ENCODE data around the gene TMC6.
A peak's percentile ranks its signal among the peaks of the same experiment; 100 is the strongest.

Gene TMC6

DNA sequence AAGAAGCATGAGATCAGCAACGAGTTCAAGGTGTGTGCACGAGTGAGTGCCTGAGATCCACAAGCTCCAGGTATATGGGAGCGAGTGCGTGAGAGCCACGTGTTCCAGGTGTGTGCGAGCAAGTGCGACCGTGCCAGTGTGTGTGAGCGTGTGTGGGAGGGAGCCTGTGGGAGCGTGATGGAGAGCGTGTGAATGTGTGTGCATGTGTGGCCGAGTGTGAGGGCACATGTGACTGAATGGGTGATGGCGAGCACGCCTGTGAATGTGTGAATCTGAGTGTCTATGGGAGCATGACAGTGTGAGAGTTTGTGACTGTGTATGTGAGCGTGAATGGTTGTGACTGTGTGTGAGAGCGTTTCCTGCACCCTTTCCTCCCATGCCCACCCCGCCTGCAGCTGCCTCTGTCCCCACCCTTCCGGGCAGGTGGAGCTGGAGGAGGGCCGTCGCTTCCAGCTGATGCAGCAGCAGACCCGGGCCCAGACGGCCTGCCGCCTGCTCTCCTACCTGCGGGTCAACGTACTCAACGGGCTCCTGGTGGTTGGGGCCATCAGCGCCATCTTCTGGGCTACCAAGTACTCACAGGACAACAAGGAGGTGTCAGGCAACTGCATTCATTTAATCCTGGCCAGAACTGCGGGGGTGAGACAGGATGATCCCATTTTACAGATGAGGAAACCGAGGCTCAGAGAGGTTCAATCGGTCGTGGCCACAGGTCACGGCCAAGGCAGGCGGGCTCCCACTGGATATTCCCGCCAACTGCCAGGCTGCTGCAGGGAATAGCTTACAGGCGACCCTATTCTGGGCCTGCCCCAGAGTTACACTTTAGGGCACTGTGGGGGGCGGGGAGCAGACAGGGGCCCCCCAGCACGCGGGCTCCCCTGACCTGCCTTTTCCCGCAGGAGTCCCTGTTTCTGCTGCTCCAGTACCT lies 5.7 kb upstream of the TMC6 start:
- no peak for DNase-seq

DNA sequence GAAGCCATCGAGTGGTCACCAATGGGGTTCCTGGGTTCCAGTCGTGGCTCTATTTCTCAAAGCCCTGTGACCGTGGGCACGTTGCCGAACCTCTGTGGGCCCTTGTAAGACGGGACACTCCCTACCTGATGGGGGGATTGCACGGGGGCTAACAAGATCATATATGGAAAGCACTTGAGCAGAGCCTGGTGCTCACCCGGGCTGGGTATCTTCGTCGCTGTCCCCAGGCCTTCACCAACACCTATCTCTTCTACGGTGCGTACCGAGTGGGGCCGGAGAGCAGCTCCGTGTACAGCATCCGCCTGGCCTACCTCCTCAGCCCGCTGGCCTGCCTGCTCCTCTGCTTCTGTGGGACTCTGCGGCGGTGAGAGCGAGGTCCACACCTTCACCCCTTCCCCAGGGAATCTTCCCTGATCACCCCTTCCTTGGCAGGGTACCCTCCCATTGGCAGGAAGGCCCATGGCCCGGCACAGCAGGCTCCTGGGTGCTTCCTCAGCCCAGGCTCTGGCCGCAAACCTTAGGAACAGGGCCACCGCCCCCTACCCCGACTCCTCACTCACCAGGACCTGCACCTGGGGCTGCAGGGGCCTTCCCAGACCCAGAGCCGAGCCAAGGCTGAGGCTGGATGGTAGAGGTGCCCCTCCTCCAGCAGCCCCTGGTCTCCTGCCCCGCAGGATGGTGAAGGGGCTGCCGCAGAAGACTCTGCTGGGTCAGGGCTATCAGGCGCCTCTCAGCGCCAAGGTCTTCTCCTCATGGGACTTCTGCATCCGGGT lies 4.8 kb upstream of the TMC6 start:
- no peak for DNase-seq

DNA sequence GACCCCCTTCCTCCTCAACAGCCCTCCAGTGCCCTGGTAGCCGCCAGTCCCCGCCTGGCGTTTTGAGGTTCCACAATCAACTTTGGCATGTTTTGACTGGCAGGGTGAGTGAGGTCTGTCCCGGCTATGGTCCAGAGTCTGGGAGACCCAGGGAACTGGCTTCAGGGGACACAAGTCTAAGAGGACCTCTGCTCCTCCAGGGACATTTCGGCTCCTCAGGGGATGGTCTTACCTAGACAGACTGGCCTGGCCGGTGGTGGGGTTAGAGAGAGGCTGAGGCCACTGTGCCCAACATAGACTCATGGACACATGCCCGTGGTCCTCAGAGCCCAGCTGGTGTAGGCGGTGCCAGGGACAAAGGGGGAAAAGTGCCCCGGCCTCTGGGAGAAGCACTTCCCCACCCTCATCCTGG lies 4.2 kb upstream of the TMC6 start:
- no peak for DNase-seq

DNA sequence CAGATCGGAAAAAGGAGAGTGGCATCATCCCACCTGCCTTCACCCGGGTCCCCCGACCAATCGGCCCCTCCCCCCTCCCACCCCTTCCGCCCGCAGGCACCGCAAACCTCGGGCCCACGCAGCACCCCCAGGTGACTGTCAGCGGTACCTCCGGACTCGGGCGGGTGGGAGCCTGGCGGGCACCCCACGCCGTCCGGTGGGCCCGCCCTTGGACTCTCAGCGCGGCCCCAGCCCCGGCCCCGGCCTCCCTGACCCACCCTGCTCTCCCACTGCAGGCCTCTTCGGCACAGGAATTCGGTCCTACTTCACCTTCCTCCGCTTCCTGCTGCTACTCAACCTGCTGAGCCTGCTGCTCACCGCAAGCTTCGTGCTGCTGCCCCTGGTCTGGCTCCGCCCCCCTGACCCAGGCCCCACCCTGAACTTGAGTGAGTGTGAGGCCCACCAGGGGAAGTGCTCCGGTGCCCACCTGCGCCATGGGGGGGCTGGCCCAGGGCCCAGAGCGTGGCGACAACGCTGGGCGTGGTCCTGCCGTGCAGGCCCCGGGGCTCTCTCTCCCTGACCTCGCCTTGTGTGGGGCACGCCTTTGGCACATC lies 3.6 kb upstream of the TMC6 start:
- DNase-seq, result peak; percentile 33

DNA sequence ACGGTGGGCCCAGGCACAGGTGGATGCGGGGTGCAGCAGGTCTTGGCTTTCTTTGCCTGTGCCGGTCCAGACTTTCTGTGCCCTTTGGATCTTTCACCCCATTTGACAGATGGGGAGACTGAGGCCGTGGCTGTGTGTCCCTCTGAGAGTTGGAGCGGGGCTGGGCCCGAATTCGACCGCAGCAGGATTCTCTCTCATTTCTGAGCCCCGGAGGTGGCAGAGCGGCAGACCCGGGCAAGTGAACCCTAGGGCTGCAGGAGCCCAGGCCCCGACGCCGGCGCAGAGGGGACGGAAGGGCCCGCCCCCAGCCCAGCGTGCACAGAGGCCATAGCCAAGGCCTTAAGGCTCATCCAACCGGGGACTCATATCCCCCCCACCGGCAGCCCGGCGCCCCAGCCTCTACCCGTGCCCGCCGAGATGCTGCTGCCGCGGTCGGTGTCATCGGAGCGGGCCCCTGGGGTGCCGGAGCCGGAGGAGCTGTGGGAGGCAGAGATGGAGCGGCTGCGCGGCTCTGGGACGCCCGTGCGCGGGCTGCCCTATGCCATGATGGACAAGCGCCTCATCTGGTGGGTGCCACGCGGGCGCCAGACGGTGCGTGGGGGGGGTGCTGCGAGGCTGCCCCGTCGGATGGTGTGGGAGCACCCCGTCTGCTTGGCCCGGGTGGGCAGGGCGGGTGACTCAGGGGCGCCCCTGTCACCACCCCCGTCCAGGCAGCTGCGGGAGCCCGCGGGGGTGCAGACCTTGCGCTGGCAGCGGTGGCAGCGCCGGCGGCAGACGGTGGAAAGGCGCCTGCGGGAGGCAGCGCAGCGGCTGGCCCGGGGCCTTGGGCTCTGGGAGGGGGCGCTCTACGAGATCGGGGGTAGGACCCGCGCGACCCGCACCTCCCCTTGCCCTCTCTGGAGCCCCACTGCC lies 2.9 kb upstream of the TMC6 start:
- no peak for DNase-seq

DNA sequence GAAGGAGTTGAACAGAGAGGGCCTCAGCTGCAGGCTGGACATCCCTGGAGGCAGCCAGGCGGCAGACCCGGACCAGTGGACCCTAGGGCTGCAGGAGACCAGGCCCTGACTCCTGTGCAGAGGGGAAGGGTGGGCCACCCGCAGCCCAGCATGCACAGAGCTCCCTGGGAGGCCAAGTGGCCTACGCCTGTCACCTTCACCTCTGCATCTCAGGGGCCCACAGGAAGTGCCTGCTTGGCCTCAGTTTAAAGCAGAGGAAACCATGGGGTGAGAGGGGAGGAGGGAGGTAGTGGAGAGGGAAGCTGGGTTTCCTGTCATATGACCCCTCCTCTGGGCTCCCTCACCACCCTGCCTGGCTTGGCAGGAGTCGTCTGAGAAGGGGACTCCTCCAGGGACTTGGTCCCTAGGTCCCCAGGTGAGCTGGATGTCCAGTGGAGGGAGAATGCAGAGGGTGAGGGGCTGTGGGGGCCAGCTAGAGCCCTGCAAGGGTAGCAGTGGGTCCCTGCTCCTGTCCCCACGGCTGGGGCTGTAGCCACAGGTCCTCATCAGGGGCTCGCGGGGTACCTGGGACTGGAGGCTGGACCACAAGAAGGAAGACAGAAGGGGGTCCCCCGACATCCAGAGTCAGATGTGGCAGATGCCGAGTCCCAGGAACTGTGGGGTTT lies 2.0 kb upstream of the TMC6 start, which contains the start of gene TMC8:
TMC8 (plus strand) TSS at position 335 of the 665 bp plus-strand sequence. CDS start 818 bp downstream, outside the sequence.
- peak; percentile 92 for DNase-seq

DNA sequence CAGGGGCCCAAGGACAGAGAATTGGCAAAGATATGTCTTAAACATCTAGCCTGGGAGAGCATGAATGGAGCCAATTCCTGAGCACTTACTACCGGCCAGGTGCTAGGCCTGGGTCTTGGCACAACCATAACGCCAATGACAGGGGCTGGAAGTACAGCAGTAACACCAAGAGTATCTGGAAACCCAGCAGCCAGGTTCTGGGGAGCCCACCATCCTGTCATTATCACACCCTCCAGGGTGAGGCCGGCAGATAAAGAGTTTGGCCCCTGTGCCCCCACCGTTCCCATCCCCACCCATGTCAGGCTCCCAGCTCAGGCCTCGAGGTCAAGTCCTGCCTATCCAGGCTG lies 1.5 kb upstream of the TMC6 start:
- DNase-seq, result no peak

DNA sequence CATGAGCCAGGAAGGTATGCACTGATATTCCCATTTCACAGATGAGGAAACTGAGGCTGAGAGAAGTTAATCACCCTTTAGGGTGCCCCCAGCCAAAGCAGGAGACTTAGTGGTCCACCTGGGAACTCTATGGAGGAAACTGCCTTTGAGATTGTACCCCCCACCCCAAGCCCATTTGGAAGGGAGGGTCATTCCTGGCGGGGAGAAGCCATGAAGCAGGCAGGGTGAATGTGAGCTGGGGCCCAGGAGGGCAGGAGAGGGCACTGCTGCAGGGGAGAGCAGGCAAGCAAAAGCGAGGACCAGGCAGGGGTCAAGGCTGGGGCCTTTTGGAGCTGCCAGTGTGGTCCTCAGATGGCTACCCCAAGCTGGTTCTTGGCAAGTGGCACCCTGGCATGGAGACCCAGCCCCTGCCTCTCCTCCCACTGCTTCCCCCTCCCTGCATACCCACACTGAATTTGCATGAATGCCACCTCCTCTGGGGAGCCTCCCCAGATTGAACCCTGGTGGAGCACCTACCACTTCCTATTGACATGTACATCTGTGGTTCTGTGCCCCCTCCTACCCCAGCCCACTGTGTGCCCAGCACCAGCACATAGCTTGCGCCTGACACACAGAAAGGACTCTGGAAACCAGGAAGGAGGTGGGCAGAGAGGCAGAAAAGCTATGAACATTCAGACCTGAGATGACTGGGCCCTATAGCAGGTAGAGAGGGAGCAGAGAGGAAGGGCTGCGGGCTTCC lies 965 bp upstream of the TMC6 start:
- peak; percentile 69 for DNase-seq

DNA sequence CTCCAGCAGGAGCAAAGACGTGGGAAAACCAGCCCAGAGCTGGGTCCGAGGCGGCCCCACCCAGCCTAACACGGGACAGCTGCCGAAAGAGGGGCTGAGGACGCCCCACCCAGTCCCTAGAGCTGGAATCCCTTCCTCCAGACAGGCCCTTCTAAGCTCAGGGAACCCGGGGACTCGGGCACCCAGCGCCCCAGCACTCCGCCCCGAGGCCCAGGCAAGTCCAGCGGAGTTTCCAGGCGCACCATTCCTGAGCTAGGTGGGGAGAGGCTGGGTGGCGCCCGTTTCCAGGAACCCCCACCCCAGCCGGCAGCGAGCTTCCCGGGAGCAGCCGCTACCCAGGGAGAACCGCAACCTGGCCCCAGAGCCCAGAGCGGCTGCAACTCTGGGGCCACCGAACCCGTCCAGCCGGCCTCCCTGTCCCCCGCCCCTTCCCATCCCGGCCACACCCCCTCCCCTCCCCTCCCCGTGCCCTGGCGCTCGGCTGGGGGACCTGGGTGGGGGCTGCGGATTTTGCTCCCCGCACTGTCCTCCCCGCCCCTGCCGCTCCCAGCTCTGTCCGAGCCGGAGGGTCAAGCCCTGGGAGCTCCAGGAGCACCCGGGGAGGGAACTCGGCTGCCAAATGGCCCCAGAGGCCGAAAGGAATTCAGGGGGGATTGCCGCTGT lies 536 bp downstream of the TMC6 start:
- DNase-seq, result no peak

DNA sequence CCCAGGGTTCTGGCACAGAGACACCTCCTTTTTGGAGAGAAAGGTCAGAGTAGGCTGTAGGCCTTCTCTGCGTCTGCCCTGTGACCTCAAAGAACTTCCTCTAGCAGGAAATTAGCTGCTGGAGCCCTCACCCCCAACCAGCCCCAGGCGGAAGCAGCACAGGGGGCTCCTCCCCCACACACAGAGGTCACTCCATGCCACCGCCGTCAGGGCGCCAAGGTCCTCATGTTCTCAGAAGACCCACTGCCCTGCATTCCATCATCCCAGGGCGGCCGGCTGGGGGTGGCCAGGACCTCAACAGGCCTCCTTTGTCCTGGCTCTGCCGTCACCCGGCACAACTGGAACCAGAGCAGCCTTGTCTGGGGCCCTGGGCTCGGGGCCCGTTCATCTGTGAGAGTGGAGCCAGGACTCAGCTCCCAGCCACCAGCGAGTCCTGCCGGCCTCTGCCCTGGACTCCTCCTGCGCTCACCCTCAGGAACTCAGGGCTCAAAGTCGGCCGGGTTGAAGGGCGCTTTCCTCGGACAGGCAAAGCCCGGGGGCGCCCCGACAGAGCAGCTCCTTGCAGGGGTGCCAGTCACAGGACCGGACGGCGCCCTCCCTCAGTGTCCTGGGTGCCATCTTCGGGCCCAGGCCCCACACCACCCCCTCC lies 1.2 kb downstream of the TMC6 start:
- peak; percentile 90 for DNase-seq

DNA sequence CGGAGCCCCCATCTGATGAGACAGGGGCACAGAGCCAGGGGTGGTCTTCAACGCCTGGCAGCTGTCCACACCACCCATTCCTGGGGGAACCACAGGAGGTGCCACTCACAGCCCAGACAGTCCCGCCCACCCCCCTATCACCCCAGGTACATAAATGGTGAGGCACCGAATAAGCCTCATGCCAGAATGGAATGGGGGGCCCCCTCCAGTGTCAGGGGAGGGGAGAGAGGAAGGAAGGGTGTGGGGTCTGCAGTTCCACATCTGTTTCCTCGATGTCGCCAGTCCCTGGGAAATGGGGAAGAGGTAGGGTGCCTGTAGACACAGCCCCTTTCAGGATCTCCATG lies 1.7 kb downstream of the TMC6 start:
- DNase-seq, result no peak

DNA sequence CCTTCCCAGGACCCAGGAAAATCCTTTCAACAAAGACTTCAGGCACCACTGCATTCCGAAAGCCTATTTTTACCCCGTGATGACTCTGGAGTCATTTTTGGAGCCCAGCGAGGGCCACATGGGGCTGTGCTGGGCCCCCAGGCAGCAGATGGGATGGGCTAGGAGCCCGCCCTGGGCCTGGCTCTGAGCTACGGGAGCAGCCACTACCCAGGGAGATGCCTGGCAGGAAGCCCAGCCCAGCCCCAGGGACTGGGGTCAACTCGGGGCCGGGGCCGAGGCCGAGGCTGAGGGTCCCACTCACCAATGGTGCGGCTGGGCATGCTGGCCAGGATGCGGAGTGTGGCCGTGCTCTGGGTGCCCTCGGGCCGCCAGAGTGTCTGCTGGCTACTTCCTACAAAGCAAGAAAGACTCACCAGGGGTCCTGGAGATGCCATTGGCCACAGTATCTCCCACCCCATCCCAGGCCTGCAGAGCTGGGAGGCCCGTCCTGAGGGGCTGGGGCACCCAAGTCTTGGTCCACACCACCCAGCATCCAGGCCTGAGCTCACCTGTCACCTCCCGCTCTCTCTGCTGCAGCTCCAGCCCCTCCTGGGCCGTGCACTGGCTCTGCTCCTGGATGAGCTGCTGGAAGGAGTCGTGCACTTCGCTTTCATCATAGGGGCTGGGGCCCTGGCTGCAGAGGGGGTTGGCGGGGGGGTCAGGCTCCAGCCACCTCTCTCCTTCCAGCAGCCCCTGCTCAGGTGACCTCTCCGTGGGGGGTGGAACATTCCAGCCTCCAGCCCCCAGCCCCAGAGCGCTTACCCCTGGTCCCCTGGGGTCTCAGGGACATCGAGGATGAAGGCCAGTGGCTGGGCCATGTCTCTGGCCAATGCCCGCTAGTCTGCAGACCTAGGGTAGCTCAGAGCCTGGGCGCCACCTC lies 2.3 kb downstream of the TMC6 start:
- peak; percentile 53 for DNase-seq

DNA sequence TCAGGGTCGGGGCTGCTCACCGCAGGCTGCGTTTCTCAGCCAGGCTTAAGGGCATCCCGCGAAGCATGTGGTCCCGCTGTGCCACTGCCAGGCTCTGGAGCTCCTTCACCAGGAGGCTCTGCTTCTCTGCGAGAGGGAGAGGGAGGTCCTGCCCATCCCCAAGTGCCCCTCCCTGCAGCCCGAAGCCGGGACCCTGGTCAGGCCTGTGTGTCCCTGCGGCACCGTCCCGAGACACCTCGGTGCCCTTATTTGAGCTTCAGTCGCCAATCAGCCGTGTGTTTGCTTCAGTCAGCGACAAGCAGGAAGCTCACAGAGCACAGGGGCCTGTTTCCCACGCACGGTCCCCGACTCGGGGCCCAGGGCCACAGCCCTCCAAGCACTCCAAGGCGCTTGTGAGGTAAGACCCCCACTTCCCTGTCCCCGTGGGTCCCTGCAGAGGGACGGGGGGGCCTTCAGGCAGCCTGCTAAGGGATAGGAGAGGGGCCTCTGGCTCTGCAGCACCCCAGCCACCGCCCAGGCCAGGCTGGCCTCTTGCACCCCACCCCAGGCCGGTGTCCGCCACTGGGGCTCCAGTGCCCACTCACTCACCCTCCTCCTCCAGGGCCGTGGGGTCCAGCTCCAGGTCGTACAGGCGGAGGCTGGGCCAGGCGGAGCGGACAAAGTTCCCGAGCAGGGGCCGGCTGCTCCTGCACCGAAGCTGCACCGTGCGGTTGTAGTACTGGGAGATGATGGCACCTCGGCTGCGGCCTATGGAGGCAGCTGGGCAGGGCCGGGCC lies 3.2 kb downstream of the TMC6 start:
- peak; percentile 6 for DNase-seq

DNA sequence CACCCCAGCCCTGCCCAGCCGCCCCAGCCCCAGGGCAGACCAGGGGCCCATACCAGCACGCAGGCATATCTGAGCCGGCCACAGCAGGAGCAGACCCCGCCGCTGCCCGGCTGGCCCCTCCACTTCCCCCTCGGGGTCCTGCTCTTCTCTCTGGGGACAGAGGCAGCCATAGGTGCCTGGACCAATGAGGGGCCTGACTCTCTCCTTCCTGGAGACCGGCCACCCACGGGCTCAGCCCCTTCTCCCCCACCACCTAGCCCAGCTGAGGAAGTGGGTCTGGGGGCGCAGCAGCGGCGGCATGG lies 3.8 kb downstream of the TMC6 start:
- DNase-seq, result no peak

DNA sequence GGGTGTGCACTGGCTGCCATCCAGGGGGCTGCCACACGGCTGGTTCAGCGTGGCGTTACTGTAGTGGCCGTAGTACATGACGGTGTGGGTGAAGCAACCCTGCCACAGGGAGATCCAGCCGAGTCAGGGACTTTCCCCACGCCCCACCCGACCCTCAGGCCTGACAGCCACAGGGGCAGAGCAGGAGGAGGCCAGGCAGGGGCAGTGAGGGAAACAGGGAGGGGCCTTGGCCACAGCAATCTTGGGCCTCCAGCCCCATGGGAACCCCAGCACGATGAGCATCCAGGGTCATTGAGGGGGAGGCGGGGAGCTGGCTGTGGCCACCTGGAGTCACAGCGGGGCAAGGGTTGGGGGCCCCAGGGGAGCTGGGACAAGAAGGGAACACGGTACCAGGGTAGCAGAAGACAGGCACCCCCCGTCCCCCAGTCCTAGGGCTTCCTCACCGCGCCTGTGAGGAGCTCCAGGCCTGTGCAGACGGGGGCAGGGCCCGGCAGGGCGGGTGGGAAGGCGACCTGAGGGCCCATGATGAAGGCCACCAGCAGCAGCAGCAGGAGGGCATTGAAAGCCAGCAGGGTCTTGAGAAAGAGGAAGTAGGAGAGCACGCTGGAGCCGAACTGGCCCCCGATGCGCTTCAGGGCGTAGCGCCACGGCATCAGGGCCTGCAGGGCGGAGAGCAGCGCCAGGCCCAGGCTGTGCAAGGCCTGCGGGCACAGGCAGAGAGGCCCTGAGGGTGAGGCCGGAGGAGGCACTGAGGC lies 4.3 kb downstream of the TMC6 start:
- peak; percentile 79 for DNase-seq

DNA sequence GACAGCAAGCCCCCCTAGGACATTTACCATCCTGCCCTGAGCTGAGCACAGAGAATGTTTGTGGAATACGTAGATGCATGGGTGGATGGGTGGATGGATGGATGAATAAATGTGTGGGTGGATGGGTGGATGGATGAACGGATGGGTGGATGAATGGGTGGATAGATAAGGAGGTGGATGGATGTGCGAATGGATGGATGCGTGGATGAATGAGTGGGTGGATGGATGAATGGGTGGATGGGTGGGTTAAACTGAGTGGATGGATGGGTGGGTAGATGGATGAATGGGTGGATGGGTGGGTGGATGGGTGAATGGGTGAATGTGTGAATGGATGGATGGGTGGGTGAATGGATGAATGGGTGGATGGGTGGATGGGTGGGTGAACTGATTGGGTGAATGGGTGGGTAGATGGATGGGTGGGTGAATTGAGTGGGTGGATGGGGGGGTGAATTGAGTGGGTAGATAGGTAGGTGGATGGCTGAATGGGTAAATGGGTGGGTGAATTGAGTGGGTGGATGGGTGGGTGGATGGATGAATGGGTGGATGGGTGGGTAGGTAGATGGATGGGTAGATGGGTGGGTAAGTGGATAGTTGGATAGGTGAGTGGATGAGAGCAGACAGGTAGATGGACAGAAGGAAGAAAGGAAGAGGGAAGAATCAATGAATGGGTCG lies 5.2 kb downstream of the TMC6 start:
- no peak for DNase-seq

DNA sequence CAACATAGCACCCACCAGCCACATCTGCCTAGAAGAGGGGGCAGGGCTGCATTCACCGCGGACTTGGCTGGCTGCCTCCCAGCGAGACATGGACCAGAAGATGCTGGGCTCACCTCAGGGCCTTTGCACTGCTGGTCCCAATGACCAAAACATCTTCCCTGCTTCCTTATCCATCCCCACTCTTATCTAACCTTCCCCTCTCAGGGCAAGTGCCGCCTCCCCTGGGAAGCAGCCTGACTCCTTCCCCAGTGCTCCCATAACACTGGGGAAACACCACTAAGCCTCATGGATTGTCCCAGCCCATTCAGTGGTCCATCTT lies 5.7 kb downstream of the TMC6 start:
- DNase-seq, result no peak
